GM19238 (cell line): ENCODE data around the gene XRCC1.
"Not testable (repeated sequence)": the region's sequence is repeated elsewhere in the genome, so short reads cannot be mapped to it uniquely, and the experiment has no call there.

Experiments
- DNase-seq: peaks from one replicate; pipeline ENCODE4 v3.0.0; 2011; ENCODE audit warnings: low spot score; ENCODE audit not compliant: insufficient read length

XRCC1 gene

DNA sequence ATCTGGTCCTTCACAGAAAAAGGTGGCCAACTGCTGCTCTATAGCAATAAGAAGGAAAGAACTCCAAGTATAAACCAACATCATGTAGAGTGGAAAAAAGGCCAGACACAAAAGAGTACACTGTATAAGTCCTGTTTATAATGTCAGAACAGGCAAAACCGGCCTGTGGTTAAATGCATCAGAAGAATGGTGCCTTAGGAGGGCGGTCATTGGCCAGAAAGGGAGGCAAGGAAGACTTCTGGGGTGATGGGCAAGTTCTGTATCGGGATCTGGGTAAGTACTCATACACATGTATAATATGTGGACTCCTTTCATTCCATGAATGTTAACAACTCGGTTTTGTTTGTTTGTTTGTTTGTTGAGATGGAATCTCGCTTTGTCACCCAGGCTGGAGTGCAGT is 52.4 kb downstream of the XRCC1 start:
- no peak for DNase-seq

GRCh38 chr19:43519436-43520088 is 55.8 kb downstream of the XRCC1 start:
- peak; percentile 52 for DNase-seq

DNA sequence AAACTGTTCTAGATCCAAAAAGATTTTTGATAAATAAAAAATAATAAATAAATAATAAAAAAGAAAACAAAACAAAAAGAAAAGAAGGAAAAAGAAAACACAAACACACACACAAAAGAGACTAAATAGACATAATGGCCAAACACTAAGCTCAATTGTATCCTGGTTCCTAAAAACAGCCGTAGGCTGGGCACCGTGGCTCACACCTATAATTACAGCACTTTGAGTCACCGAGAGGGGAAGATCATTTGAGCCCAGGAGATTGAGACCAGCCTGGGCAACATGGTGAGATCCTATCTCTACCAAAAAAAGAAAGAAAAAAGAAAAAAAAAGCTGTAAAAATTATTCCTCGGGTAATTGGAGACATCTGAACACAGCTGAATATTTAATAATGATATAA is 57.3 kb downstream of the XRCC1 start:
- DNase-seq: no peak

DNA sequence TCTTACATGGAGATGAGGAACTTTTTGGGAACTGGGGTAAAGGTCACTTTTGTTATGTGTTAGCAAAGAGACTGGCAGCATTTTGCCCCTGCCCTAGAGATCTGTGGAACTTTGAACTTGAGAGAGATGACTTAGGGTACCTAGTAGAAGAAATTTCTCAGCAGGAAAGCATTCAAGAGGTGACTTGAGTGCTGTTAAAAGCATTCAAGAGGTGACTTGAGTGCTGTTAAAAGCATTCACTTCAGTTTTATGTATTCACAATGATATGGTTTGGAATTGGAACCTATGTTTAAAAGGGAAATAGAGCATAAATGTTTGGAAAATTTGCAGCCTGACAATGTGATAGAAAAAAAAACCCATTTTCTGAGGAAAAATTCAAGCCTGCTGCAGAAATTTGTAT is 62.9 kb downstream of the XRCC1 start:
- DNase-seq: not testable (repeated sequence)

- DNase-seq: no peak
Observed at GRCh38 chr19:43511324-43511723, 64.0 kb downstream of the XRCC1 start.

GRCh38 chr19:43510713-43511112 is 64.6 kb downstream of the XRCC1 start:
- DNase-seq: no peak

DNA sequence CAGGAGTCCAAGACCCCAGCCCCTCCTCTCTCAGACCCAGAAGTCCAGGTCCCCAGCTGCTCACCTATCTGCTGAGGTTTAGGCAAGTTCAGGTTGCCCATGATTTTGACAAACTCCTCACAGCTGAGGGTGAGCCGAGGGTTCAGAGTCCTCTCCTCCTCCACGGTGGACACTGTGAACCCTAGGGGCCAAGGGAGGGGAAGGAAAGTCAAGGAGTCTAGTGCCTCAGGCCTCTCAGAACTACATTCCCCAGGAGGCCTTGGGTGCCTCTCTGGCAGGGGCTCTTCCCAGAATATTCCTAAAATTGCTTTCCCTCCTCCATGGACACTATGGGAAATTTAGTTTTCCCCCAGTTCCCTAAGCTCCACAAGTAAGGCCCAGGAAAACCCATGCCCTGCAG is 67.4 kb downstream of the XRCC1 start:
- DNase-seq: no peak

DNA sequence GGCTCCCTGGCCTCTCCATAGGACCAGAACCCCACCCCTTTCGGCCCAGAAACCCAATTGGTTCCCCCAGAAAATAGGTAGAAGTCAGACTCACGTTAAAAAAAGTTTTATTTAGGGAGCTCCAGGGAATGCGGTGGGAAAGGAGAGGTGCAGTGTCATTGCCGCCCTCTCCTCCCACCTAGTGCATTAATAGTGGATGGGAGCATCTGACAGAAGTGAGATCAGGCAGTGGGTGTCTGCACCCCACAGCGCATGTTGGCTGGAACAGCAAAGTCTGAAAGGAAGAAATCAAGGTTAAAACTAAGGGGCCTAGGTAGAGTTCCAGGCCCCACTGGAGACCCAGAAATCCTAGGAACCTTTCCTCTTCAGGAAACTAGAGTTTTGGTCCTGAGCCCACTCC is 68.7 kb downstream of the XRCC1 start:
- no peak for DNase-seq

DNA sequence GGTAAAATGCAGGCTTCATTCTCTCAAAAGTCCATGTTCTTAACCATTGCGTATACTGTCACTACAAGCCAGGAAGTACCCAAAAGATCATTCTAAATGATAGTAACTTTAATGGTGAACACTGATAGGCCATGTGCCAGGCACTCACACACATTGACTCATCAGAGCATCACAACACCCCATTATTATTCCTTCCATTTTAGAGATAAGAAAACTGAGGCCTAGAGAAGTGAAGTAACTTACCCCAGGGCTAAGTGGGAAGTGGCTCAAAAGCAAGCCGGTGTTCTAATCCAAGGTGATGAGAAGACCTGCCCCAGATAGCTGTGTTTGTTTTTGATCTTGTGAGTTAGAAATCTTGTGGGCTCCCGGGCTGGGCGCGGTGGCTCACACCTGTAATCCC is 69.4 kb downstream of the XRCC1 start:
- no peak for DNase-seq

DNA sequence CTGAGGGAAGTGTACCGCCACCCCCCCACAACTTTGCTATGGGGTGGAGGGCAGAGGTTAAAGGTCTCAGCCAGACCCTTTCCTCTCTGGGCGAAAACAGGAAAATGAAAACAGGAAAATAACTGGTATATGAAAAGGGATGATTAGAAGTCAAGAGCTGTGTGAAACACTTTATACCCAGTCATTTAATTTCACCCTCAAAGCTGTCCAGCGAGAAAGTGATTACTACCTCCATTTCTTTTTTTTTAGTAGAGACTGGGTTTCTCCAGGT is 70.2 kb downstream of the XRCC1 start:
- no peak for DNase-seq

DNA sequence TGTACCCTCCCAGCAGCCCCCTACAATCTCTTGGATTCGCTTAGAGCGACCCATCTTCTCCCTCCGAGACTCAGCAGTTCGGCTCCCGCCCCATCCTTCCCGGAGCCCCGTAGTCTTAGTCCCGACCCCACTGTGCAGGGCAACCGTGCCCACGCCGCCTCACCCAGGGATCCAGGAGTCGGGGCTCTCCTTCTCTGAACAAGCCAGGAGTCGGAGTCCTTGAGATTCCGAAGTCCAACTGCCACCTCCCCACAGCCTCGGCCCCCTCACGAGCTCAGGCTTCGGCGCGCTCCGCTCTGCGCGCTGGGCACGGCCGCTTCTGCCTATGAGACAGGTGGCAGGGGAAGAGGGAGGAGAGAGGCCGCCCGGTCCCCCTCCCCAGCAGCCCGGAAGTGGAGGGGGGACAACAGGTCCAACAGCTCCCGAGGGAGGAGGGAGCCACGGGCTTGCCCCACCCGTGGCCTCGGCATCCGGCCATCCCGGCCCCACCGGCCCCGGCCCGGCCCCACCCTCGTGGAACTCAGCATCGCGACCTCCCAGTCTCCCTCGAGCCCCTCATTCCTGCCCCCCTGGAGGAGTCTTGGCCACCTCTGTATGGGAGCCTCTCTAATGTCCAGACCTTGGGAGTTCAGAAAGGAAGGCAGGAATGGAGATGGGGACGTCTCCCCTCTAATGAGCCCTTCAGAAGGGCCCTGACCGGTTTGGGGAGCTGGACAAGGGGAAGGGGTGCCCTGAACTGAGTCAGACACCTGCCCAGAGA is 70.7 kb downstream of the XRCC1 start, which contains the start of gene PHLDB3:
PHLDB3 (minus strand) TSS at position 321 of the 760 bp plus-strand sequence. CDS start 628 bp downstream, outside the sequence.
- DNase-seq: peak; percentile 27

DNA sequence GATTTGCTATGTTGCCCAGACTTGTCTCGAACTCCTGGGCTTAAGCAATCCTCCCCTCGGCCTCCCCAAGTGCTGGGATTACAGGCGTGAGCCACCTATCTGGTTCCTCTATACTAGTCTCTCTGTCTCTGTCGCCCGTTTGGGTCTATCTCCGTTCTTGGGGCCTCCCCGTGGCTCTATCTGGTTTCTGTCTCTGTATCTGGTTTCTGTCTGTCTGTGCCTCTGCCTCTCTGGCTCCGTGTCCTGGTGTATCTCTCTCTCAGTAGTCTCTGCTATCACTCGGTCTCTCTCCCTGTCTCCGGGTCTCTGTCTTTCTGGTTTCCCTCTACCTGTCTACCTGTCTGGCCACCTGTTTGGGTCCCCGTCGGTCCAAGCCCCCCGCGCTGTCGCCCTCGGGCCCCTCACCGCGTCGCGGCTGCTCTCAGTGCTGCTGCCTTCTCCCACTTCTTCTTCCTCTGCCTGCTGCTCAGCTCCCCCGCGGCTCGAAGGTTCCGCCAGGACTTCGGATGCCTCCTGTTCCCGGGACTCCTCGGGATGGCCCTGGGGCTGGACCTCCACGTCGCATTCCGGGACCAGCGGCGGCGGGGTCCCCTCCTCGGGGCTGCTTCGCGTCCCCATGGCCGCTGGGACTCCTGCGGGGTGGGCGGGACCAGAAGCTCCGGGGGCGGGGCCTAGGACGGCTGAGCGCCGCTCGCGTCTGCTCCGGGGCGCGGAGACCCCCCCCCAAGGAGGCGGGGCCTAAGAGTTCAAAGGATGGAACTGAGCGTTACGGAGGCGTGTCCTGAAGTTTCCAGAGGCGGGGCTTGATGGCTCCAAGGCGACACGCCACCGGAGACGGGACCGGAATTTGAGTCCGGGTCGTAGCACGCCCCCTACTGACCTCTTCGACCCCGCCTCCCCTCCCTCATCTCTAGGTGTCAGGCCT is 71.6 kb downstream of the XRCC1 start:
- peak; percentile 97 for DNase-seq

- DNase-seq: no peak
Observed at GRCh38 chr19:43502419-43502976, 72.8 kb downstream of the XRCC1 start.

- DNase-seq: no peak
Observed at GRCh38 chr19:43501661-43502418, 73.5 kb downstream of the XRCC1 start.

DNA sequence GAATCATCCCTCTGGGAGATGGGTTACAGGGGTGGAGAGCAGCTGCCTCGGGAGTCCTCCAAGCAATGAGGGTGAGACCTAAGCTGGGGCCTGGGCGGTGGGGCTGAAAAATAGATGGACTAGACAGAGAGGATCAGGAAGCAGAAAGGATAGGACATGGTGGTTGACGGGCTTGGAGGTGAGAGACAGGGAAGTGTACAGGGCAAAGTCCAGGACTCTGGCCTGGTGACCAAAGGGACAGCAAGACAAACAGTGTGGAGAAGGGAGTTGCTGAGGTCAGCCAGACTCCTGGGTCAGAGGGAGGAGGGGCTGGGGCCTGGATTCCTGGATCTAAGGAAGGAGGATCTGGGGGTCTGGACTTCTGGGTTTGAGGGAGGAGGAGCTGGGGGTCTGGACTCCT is 76.3 kb downstream of the XRCC1 start:
- no peak for DNase-seq

DNA sequence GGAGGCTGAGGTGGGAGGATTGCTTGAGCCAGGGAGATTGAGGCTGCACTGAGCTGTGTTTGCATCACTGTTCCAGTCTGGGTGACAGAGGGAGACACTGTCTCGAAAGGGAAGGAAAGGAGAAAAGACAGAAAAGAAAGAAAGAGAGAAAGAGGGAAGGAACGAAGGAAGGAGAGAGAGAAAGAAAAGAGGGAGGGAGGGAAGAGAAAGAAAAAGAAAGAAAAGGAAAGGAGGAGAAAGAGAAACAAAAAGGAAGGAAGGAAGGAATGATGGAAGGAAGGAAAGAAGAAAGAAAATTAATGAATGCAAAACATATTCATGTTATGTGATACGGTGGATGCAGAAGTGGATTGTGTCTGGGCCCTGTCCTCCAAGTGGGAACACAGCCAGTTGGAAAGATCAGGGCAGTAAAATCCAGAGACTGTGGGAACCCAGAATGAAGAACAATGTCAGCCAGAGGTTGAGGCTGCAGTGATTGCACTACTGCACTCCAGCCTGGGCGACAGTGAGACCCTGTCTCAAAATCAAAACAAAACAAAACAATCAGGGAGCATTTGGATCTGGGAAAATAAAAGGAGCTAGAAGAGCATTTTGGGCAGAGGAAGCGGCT is 77.0 kb downstream of the XRCC1 start:
- DNase-seq: no peak

GRCh38 chr19:43496960-43497359 is 78.4 kb downstream of the XRCC1 start:
- DNase-seq: no peak

DNA sequence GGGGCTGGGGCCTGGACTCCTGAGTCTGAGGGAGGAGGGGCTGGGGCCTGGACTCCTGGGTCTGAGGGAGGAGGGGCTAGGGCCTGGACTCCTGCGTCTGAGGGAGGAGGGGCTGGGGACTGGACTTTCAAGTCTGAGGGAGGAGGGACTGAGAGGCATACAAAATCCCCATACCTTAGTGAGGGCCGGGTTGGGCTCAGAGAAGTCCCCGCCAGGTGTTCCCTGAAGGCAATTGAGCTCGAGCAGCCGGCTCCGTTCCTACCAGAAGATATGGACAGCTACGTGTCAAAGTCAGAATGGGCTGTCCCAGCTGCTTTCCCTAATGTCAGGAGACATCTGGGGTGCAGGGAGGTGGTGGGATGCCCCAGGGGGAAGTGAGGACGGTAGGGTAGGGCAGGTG is 80.2 kb downstream of the XRCC1 start:
- no peak for DNase-seq
